ENCODE results near the gene CDK6. TPM values are rescaled to one million over a fixed set of nuclear protein-coding genes. Genes with fewer than 3 reads are reported as not detected.

The CDK6 gene
- total RNA-seq, 4 donors from 2014 or later, result 11.2 to 18.5 (median 13.2) TPM

GRCh38 chr7:92717623-92717992 lies 118.8 kb downstream of the CDK6 start:
- no peak for DNase-seq
- Histone ChIP-seq H3K9me3 (no peaks in the 10 kb centered on the region), H3K27me3 (no peaks in the 10 kb centered on the region), H3K27ac (peak overlapping the region in 2 of 3 donors; percentile 68 to 89), H3K4me1 (peaks cover 10 to 45% of the 10 kb centered on the region in 2 donors), H3K4me3 (replicated peaks in 1 of 3) (peak overlapping the region in 1 of 3 donors; percentile 13), H3K36me3 (no peaks in the 10 kb centered on the region)
- 66 to 81% methylated on average over 7 of the region's 7 CpGs for WGBS, 2 donors
- TF ChIP-seq CTCF (IDR thresholded peaks at IDR 0.05) (no peak), POLR2A (IDR thresholded peaks at IDR 0.05) (no peak)
- intact Hi-C loops (cut with DNase I), result no loop called here

- no peak for TF ChIP-seq POLR2A (IDR thresholded peaks at IDR 0.05)
- TF ChIP-seq CTCF (IDR thresholded peaks at IDR 0.05), result no peak
- no peaks in the 10 kb centered on the region for H3K9me3 ChIP-seq
- no peak overlapping the region for H3K4me3 ChIP-seq (replicated peaks in 1 of 3)
- H3K36me3 ChIP-seq, result no peaks in the 10 kb centered on the region
- 93 to 98% methylated on average over 4 of the region's 4 CpGs for WGBS, 2 donors
- peaks cover 10 to 45% of the 10 kb centered on the region in 2 donors for H3K4me1 ChIP-seq
- no peak for DNase-seq
- intact Hi-C loops (cut with DNase I), result no loop called here
- peak overlapping the region in 2 of 3 donors; percentile 68 to 89 for H3K27ac ChIP-seq
- H3K27me3 ChIP-seq, result no peaks in the 10 kb centered on the region
These were observed 119.4 kb downstream of the CDK6 start for GRCh38 chr7:92716825-92717580.

GRCh38 chr7:92715963-92716362 lies 120.4 kb downstream of the CDK6 start:
- Histone ChIP-seq H3K4me3 (replicated peaks in 1 of 3) (no peak overlapping the region), H3K36me3 (no peaks in the 10 kb centered on the region), H3K4me1 (peaks cover 10 to 45% of the 10 kb centered on the region in 2 donors), H3K27ac (no peak overlapping the region), H3K27me3 (no peaks in the 10 kb centered on the region), H3K9me3 (no peaks in the 10 kb centered on the region)
- intact Hi-C loops (cut with DNase I), result no loop called here
- no peak for DNase-seq
- 96 to 99% methylated on average over 2 of the region's 2 CpGs for WGBS, 2 donors
- TF ChIP-seq POLR2A (IDR thresholded peaks at IDR 0.05), result no peak
- TF ChIP-seq CTCF (IDR thresholded peaks at IDR 0.05), result no peak

- TF ChIP-seq CTCF (IDR thresholded peaks at IDR 0.05) (no peak), POLR2A (IDR thresholded peaks at IDR 0.05) (no peak)
- no peaks in the 10 kb centered on the region for H3K27me3 ChIP-seq
- WGBS, 2 donors, result 27 to 35% methylated on average over 3 of the region's 3 CpGs
- intact Hi-C loops (cut with DNase I), result no loop called here
- DNase-seq, result peak in 1 of 2 donors; percentile 31
- no peaks in the 10 kb centered on the region for H3K9me3 ChIP-seq
- peak overlapping the region in 2 of 3 donors; percentile 63 to 89 for H3K27ac ChIP-seq
- H3K4me1 ChIP-seq, result peaks cover 10 to 45% of the 10 kb centered on the region in 2 donors
- no peaks in the 10 kb centered on the region for H3K36me3 ChIP-seq
- no peak overlapping the region for H3K4me3 ChIP-seq (replicated peaks in 1 of 3)
These were observed 121.6 kb downstream of the CDK6 start for GRCh38 chr7:92714767-92715166.

- intact Hi-C loops (cut with DNase I), result no loop called here
- peaks cover 10 to 45% of the 10 kb centered on the region in 2 donors for H3K4me1 ChIP-seq
- H3K27ac ChIP-seq, result peak overlapping the region in 2 of 3 donors; percentile 63 to 89
- WGBS, 2 donors, result 55 to 56% methylated on average over 3 of the region's 3 CpGs
- no peaks in the 10 kb centered on the region for H3K36me3 ChIP-seq
- H3K4me3 ChIP-seq (replicated peaks in 1 of 3), result no peak overlapping the region
- TF ChIP-seq CTCF (IDR thresholded peaks at IDR 0.05), result no peak
- no peak for TF ChIP-seq POLR2A (IDR thresholded peaks at IDR 0.05)
- H3K27me3 ChIP-seq, result no peaks in the 10 kb centered on the region
- no peak for DNase-seq
- no peaks in the 10 kb centered on the region for H3K9me3 ChIP-seq
These were observed 122.1 kb downstream of the CDK6 start for GRCh38 chr7:92714280-92714679.

All from thyroid gland (tissue), 4 donors.